Femur (tissue), 1 donor: Measurements from ENCODE around the gene OR10A7.
"Not testable (repeated sequence)": the region's sequence is repeated elsewhere in the genome, so short reads cannot be mapped to it uniquely, and the experiment has no call there.

Experiments used
- DNase-seq: peaks from one replicate; pipeline ENCODE4 v3.0.0-alpha.2; 2017

The OR10A7 gene

DNA sequence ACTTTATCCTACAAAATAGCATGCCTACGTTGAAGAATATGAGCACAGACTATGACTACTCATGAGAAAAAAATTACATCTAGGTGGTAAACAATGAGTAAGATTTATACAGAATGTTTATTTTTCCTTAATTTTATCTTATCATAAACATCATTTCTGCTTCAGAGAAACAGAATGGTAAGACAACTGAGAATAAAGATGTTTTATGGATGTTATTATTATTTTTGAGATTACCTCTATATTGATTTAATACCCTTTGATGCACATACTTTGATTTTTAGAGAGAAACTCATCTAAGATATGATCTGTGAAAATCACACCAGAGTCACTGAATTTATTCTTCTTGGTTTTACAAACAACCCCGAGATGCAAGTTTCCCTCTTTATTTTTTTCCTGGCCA, at the start of gene OR10A7:
TSS of gene OR10A7 (plus strand) at position 301 of the 400 bp plus-strand sequence. CDS start at position 301, 0 bp downstream.
- DNase-seq: no peak

- no peak for DNase-seq
Measured at GRCh38 chr12:55171445-55171844, 49.4 kb upstream of the OR10A7 start.

DNA sequence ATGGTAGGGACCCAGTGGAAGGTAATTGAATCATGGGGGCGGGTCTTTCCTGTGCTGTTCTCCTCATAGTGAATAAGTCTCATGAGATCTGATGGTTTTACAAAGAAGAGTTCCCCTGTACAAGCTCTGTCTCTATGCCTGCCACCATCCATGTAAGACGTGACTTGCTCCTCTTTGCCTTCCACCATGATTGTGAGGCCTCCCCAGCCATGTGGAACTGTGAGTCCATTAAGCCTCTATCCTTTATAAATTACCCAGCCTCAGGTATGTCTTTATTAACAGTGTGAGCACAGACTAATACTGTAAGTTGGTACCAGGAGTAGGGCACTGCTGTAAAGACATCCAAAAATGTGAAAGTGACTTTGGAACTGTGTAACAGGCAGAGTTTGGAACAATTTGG, 49.0 kb upstream of the OR10A7 start:
- DNase-seq: not testable (repeated sequence)

DNA sequence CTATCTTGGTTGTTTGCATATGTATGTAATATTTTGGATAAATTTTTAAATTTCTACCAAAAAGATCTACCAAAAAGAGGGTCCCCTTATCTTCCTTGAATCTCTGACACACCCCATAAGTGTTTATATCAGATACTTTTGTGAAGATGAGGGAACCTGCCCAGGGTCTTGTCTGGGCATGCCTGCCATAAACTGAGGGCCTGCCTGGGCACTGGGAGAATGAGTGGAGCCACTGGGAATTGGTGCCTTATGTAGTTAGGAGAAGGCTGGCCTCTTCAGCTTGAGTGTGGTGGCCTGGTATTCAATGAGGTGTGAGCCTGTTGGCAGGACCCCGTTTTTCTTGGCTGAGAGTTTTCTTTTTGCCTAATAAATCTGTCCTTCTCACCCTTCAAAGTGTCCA, 48.1 kb upstream of the OR10A7 start:
- no peak for DNase-seq

- DNase-seq: no peak
Measured at GRCh38 chr12:55173456-55173855, 47.4 kb upstream of the OR10A7 start.

- DNase-seq: no peak
Measured at GRCh38 chr12:55188573-55188972, 32.3 kb upstream of the OR10A7 start.

DNA sequence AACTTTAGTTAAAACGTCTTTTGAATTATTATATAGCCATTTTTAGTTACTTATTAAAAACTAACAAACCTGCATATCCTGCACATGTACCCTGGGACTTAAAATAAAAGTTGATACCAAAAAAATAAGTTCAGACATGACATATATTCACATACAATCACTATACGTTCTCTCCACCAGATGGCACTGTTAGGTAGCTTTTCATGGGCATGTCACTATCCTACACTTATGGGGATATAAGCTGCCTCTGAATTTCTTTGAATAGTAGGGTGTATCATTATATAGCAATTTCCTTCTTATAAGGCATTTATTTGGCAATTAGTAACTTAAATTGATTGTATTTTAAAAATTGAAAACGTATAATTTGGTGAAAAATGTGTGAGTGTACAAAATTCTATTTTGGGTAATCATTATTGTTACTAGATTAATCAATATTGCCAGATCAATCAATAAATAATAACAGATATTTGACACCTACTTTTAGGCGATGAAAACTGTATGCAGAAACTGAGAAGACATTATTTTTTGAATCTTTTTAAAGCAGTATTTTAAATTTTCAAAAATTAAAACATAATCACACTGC, 31.8 kb upstream of the OR10A7 start:
- peak; percentile 23 for DNase-seq

GRCh38 chr12:55194382-55194781, 26.4 kb upstream of the OR10A7 start:
- no peak for DNase-seq

DNA sequence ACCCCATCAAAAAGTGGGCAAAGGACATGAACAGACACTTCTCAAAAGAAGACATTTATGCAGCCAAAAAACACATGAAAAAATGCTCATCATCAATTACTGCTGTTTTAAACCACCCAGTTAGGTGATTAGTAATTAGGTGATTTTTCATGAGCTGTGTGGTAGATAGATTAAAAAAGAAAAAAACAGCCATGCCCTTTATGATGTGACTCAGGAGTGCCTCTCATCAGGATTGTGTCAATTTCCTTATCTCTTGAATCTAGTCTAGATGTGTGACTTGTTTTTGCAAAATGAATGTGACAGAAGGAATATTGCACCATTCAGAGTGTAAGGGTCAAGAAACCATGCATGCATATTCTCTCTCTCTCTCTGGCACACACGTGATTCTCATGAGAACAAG, 5.7 kb downstream of the OR10A7 start:
- no peak for DNase-seq

DNA sequence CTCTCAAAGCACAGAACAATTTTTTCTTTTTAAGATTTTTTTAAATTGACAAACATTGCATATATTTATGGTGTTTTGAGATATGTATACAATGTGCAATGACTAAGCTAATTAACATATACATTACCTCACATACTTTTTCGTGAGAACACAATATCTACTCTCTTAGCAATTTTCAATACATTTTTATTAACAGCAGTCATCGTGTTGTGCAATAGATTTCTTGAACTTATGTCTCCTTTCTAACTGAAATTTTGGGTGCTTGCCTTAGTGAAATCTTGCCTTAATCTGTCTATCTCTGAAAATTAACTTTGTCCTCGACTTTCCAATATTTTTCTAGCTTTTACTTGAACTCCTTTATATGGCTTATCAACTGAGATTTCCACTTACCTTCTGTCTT, 6.8 kb downstream of the OR10A7 start:
- DNase-seq: no peak

DNA sequence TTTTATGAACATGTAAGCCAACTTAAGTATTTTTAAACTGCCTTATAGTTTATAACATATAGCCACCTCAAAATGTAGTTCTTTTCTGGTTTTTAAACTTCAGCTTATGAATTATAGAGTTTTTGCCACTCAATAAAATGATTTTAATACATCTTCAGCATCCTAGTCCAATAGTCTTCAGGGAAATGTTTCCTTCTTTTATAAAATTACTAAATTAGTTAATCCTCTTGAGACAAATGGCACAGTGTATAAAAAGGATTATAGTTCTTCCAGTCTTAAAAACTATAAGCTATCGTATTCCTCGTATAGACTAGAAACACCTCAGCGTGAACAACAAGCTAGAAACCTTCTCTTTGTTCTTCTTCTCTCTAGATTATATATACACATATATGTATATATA, 23.5 kb downstream of the OR10A7 start, which contains the start of gene OR6C74:
TSS of gene OR6C74 (plus strand) at position 301 of the 400 bp plus-strand sequence. CDS start 2,679 bp downstream, outside the sequence.
- DNase-seq: no peak

DNA sequence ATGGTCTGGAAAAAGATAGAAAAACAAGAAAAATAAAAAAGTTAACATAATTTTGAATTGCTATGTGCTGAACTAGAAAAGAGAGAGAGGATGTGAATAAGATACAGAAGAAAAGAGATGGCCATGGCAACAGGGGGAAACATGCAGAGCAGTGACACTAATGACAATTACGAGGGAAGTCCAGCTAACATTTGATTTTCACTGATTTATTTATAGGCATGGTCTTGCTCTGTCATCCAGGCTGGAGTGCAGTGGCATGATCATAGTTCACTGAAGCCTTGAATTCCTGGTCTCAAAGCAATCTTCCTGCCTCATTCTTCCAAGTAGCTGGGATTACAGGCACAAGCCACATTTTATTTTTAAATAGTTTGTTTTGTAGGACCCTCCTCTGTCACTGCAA, 25.3 kb downstream of the OR10A7 start:
- no peak for DNase-seq

GRCh38 chr12:55250944-55251343, 30.1 kb downstream of the OR10A7 start:
- DNase-seq: no peak

DNA sequence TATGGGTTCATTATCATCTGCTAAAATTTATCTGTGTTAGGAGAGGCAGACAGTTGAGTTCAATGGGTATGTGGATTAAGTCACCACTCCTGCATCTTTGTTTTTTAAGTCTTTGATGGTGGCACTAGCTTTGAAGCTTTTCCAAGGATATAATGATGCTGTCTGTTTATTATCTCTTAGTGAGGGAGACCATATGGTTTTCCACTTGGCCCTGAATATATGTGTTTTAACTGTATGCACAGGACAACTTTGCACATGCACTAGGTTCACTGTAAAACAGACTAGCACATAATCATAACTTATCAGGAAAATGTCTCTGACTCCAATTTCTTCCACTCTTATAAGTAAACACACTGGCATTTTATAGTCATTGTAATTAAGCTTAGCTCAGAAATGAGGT, 32.5 kb downstream of the OR10A7 start:
- DNase-seq: no peak

GRCh38 chr12:55256831-55257230, 36.0 kb downstream of the OR10A7 start:
- DNase-seq: no peak

DNA sequence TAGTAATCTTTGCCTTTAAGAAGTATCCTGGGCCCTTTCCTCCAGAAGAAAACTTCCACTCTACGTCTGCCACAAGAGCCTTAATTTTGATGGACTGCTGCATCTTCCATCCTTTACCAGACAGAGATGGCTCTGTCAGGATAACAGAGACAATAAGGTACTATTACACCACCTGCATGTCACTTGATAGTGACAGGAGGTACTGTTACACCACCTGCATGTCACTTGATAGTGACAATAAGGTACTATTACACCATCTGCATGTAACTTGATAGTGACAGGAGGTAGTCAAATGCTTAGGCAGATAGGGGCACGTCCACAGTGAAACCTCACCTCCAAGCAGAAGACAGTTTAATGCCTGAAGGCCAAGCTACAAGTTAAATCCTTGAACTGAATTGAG, 37.5 kb downstream of the OR10A7 start:
- DNase-seq: no peak
